Right renal cortex interstitium (tissue), 3 donors: Measurements from ENCODE around the gene ZCCHC24. TPM values are rescaled to one million over a fixed set of nuclear protein-coding genes. Genes with fewer than 3 reads are reported as not detected.
A peak's percentile ranks its signal among the peaks of the same experiment; 100 is the strongest.
"Not testable (repeated sequence)": the region's sequence is repeated elsewhere in the genome, so short reads cannot be mapped to it uniquely, and the experiment has no call there.

Experiments
- DNase-seq, 3 donors: peaks; one replicate each; pipeline ENCODE4 v3.0.0-alpha.2; 2013; ENCODE audit warnings: low read depth in 3 of 3, low spot score in 2 of 3
- polyA plus RNA-seq, 3 donors: library from polyadenylated mRNA; unstranded; fragments of 120-200 nt; gene quantifications; one replicate each; pipeline ENCODE4 v1.2.1, GENCODE V29; 2013; ENCODE audit not compliant: insufficient read length in 3 of 3

ZCCHC24 gene
- polyA plus RNA-seq, 3 donors, result 20.8 to 23.0 (median 22.5) TPM

DNA sequence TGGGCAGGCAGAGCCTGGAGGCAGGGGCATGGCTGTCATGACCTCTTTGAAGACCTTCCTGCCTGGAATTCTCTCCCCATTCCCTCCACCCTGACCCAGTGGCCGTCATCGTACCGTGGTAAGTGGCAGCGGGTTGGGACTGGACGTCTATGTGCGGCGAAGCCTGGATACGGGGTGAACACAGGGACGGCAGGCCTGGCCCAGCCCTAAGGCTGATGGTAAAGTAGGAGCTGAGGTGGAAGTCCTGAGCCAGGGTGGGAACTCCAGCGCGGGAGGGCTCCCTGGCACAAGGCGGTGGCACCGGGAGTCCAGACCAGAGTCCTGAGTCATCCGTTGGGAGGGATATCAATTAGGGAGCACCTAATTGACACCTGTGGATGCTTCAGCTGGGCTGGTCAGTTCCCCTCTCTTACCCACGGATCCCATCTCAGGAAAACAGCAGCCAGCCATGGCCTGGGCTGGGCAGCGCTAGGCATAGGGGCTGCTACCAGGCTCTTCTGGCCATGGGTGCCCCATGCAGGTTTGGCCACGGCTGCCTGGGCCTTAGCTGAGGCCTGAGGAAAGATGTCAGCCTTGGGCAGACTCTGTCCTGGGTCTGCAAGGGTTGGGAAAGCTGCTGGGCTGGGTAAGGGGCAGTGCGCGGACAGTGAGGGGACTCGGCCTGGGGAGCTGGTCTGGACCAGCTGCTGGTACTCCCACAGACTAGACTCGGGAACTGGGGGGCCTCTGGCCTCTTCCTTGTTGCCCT lies 94.8 kb downstream of the ZCCHC24 start:
- DNase-seq, result no peak

DNA sequence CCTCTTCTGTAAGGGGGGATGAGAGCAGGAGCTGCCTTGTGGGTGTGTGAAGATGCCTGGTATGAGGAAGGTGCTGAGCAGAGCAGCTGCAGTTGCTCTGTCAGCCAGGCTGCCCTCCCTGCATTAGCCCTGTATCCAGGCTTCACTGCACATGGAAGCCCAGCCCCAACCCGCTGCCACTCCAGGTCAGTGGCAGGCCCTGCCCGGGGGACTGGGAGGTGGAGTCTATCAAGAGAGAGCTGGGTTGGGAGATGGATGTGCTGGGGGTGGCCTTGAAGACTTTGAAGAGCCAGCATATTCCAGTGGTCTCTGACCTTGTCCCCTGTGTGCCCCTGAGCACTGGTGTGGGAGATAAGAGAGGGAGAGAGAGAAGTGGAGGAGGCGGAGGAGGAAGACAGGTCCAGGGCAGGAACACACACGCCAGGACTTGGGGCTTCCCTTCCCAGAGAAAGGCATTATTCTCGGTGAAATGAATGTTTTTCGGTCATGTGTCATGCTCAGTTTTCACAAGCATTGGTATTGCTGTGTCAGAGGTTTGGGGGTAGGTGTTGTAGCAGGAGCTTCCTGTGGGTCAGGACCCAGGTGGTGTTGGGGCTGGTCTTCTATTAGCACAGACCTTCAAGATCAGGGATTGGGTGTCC lies 95.5 kb downstream of the ZCCHC24 start:
- DNase-seq, result no peak

DNA sequence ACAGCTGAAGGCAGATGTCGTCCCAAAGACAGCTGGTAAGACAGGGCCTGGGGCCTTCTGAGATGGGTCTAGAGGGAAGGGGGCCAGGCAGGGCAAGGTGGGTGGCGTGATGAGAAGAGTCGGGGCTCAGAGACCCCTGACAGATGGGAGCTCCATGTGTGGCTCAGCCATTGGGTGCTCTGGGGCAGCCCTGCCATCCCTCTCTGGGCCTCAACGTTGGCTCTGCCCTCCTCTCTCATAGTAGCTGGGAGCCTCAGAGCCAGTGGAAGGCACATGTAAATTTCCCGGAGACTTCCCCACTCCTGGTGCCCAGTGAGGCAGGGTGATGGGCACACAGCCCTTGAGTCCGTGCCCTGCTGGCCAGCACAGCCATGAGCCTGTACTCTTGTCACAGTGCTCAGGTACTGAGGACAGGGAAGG lies 96.3 kb downstream of the ZCCHC24 start:
- no peak for DNase-seq

DNA sequence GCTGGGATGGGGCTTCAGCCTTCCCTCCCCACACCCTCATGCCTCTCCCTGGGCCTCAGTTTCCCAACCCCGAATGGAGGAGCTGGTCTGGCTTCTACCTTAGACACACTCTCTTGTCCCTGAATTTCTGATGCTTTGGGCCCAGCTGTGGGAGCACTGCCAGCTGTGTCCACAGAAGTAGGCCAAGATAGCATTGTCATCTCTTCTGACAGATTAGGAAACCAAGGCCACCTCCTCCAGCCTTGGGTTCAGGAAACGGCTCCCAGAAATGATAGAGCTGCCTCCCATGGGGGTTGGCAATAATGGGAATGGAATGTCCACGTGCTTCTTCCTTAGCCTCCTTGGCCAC lies 96.8 kb downstream of the ZCCHC24 start:
- no peak for DNase-seq

DNA sequence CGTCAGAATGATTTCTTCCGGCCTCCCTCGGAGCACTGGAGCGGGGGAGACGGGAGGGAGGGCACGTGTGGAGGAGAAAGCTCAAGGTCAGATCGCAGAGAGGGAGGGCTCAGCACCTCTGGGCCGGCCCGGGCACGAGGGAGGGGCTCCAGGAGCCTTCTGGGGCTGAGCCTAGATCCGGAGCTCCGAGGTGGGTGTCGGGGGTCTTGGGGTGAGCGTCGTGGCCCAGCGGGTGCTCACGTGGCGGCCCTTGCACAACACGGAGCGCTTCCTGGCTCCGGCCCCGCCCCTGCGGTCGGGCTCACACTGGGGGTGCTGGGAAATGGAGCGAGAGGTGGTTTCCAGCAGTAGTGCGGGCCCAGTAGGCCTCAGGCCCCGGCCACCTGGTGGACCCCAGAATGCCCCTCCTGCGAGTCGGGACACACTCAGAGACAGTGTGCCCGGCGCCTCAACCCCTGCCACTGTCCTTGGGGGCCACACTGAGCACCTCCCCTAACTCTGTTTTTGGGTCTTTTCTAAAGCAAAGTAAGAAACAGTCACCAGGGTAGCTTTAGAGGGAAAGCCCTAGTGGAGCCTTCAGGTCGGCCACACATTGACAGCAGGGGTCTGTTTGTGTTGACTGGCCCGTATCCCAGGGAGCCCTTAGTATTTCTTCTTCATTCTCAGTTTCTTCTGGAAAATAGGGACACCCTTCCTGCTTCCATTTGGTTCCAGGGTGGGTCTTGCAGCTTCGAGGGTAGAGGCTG lies 97.4 kb downstream of the ZCCHC24 start:
- no peak for DNase-seq

DNA sequence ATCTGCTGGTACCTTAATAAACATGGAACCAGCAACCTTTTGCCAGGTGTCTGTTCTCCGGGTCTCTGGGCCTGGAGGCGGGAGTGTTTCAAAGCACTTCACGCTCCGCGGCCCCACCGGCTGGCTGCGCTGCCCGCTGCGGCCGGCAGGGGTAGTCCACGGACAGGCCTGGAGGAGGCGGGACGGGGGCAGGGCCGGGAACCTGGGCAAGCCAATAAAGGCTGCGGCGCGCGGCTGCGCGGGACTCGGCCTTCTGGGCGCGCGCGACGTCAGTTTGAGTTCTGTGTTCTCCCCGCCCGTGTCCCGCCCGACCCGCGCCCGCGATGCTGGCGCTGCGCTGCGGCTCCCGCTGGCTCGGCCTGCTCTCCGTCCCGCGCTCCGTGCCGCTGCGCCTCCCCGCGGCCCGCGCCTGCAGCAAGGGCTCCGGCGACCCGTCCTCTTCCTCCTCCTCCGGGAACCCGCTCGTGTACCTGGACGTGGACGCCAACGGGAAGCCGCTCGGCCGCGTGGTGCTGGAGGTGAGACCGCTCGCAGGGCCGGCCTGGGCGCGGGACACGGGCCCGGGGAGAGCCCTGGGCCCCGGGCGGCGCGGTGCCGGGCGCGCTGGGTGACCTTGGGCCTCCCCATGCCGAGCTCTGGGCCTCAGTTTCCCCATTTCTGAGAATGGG lies 98.1 kb downstream of the ZCCHC24 start, which contains the start of gene PPIF:
PPIF (plus strand) TSS at position 244 of the 668 bp plus-strand sequence; CDS start at position 324, 80 bp downstream.
- peak; percentile 75 to 82 (median 76) for DNase-seq

DNA sequence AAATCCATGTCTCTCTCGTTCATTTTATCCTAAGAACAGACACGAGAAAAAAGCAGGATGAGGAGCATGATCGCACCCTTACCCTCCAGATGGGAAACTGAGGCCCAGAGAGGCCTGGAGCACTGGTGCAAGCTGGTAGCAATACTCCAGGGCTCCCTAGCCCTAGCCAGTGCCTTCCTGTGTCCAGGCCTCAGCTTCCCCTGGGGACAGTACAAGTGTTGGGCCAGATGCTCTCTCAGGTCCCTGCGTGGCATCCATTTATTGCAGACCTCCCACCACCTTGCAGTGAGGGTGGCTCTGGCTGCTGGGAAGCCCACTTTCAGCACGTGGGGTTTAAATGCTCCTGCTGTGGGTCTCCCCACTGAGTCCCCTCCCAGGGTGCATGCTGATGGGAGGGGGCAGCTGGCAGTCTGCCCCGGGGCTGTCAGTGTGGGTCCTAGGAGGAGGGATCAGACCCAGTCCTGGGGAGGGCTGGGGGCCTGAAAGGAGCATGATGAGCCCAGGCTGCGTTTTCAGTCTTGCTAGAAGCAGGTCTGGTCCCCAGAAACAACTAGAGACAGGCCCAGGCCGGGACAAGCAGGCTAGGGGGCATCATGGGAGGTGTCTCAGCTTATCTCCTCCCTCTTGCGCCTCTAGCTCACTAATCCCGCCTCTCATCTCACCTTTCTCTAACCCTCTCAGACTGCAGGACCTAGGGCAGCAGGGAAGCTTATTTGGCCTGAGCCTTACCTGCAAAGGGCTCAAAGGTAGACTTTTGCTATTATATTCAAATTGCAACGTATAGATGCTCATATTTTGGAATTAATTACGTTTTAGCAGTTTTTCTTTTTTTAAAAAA lies 98.8 kb downstream of the ZCCHC24 start:
- DNase-seq, result no peak

DNA sequence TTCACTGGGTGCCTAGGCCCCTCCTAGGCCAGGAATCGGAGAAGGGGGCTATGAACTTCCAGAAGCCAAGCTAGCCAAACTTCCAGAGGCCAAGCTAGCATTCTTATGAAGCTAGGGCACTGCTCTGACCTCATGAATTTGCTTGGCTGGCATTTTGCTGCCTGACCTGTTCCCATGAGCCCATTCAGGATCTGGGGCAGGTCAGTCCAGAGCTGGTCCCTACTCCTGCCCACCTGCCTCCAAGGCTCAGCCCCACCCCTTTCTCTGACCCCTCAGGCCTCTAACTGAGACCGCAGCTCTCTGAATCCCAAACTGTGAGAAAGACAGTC lies 99.4 kb downstream of the ZCCHC24 start:
- no peak for DNase-seq

DNA sequence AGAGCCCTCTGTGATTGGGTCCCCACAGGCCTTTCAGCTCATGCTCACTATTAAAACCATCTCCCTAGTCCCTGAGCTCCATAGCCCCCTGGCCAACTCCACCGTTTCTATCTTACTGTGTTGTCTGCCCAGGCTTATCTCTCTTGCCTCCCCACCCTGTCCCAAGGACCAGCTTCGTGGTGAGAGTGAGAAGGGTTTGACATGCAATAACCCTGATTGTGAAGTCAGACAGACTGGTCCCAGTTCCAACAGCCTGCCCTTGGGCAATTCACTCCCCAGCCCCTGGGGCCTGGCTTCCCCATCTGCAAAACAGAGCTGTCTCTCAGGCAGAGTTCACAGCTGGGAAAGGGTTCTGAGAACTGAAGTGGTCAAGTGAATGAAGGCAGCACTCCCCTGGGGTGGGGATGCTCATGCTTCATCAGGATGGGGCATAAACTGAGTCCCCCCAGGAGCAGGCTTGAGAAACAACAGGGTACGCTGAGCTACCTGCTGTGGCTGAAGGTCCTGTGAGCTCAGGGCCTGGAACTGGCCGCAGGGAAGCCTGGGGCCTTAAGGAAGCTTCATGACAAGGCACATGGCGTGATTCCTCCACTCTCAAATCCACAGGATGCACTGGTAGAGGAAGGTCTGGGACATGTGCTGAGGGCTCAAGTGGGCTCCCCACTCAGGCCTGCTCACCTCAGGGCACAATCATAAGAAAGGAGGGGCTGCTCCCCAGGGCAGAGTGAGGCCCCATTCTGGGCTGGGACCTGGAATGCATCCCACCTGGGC lies 100.0 kb downstream of the ZCCHC24 start:
- DNase-seq, result no peak

DNA sequence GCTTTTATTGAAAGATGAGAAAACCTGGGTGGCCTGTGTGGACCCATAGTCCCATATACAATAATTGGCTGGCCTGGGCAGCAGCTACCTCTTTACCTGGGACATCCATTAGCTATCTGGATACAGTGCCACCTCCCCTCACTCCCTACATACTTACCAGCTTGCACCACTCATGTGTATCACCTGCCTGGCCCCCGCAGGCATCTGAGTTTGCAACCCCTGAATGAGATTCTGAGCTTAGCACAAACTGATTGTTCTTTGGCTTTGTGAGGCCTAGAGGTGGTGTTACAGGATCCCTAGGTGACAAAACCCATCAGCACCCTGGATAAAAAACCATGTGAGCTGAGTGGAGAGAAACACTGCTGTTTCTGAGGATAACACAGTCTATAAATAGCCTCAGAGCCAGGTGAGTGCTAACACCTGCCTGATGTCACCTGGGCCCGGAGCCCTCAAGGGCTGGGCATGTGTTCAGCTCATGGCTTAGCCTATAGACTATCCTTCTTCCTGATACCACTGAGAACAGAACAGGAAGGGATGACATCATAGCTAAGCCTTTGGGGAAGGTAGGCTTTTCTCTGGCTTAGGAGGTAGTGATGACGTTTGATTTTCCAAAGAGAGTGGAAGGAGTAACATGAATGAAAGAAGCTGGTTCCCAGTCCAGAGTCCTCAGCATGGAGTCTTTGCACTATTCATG lies 100.8 kb downstream of the ZCCHC24 start:
- DNase-seq, result no peak

DNA sequence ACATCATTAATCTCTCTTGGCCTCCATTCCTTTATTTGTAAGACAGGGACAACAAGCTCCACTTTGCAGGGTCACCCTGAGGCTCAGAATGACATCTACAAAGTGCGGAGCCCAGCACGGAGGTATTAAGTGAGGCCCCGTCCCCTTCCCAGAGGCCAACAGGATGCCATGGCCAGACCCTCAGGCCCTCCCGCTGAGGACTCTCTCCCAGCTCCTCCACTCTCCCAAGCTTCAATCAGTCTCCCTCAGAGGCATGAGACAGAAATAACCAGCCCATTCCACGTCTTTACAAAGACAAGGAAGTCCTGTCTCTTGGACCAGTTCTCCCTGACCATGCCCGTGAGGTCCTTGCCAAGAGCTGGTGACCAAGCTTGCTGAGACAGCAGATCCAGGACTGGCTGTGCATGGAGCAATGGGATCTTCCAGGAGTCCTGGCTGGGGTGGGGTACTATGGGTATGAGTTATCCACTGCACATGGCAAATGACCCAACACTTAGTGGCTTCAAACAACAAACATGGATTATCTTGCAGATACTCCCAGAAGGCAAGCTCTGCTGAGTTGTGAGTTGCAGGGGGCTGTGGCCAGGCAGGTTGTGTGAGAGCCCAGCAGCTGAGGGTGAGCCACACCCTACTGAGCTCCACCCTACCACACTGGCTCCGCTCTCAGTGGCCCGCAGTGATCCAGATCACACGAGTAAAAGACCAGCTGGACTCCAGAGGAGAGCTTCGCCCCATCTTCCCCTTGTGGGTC lies 102.4 kb downstream of the ZCCHC24 start:
- DNase-seq, result no peak

DNA sequence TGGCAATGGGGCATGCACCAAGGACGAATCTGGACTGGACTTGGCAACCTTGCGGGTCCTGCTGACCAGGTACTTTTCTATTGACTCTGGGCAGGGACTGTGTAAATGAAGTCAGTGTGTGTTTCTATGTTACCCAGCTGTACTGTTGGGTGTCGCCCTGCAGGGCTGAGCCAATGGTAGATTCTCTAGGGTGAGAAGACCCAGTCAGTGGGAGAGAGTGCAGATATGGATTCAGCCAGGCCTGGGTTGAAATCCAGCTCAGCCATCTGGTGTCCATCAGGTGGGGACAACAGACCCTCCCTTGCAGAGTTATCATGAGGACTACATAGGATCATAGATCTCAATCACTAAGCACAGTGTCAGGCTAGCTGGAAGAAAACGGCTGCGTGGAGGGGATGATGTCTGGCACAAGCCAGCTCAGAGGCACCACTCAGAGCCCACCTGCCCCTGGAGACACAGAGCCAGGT lies 103.1 kb downstream of the ZCCHC24 start:
- DNase-seq, result no peak

DNA sequence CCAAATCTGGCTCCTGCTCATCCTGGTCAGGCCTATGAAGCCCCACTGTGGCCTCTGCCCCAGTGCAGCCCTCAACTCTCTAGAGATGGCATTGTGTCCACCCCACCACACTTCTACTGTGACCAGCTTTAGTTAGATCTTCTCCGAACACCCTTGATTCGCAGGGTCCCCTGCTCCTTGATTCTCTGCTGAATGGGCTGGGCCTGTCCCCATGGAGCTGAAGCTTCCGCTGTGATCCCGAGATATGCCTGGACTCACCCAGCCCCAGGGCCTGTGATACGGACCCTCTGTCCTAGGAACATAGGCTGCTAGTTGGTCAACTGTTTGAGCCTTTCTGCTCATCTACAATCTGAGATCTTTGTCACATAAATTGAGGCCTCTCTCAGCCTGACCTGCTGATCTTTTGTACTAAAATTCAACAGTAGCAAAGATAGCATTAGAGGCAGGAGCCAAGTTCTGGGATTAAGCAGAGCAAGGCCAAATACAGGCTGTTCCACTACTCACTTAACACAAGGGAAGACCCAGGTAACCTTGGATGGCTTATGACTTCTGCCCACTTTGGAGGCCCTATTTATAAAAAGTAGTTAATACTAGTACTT lies 104.7 kb downstream of the ZCCHC24 start:
- no peak for DNase-seq

DNA sequence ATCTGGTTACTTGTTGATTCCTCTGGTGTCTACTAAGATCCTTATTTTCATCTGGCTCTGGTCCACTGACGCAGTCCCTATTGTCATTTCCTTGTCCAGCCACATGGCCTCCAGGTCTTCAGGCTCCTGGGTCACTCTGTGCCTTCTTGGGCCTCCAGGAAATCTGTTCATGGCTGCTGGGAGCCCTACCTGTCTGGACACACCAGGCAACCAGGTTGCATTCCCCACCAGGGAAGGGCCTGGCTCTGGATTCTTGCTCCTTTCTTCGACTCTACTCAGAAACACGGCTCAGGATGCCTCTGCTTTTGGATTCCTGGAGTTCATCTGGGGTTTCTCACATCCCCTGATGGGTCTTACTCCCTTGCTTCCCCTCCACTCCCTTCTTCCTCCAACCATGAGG lies 106.2 kb downstream of the ZCCHC24 start:
- no peak for DNase-seq

DNA sequence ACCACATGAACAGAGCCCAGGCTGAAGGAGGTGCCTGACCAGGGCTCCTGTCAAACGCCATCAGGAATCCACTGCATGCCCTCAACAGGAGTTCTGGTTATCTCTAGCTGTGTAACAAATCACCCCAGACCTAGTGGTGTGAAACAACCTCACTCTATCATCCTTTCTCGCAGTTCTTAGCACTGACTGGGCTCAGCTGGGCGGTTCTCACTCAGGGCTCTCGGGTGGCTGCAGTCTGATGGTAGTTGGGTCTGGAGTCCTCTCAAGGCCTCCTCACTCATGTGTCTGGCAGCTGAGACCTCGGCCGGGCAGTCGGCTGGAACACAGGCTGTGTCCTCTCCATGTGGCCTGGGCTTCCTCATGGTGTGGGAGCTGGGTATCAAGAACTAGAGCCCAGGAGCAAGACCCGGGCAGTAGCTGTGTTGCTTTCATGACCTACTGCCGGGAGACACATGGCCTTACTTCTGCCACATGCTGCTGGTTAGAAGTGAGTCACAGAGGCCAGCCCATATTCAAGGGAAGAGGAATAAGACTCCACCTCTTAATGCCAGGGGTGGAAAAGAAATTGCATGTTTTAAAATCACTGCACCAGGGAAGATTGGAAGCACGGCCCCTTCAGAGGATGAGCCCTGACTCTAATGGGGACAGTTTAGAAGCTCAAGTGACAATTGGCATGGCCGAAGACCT lies 107.5 kb downstream of the ZCCHC24 start:
- not testable (repeated sequence) for DNase-seq

DNA sequence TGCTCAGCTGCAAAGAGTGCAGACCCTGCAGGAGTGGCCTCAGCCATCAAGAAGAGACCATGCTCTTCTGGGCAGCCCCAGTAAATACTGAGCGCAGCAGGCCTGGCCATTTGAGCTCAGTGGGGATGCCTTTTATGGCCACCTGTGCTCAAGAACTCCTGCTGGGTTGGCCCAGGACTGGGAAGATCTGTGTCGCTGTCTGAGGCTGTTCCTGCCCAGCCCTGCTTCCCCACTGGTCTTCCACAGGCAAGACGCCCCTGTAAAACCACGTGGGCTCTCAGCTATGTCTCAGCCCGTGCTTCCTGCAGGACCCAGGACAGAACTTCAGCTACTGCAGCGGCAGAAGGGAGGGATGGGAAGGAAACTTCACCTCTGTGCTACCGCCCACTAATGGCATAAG lies 108.7 kb downstream of the ZCCHC24 start:
- no peak for DNase-seq

DNA sequence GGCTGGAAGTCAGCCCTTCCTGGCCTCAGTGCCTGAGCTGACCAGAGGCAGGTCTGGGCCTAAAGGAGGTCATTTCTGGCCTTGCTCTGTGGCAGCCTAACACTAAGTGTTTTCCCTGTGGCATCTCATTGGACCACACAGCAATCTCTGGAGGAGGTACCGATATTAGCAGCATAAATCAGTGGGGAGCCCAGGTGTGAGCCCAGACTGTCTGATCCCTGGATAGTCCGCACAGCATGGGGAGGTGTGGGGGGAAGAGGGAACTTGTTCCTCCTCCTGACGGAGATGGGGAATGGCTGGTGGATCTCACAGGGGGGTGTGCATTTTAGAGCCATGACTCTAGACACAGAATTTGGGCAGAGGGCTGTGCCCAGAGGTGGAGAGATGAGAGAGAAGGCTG lies 109.1 kb downstream of the ZCCHC24 start:
- DNase-seq, result no peak
